ENCODE results near the gene VSTM4. TPM values are rescaled to one million over a fixed set of nuclear protein-coding genes. Genes with fewer than 3 reads are reported as not detected.

Gene VSTM4
- total RNA-seq, 1 experiment from 2014 or later, result not detected

- Mint-ChIP-seq H3K4me1 (ENCODE audit: low read depth, unreplicated experiment) (no peaks in the 10 kb centered on the region), H3K36me3 (ENCODE audit: insufficient read depth, unreplicated experiment) (no peaks in the 10 kb centered on the region), H3K27me3 (ENCODE audit: insufficient read depth, unreplicated experiment) (peaks cover 40% of the 10 kb centered on the region), H3K9me3 (ENCODE audit: unreplicated experiment) (peaks cover 7% of the 10 kb centered on the region), H3K4me3 (ENCODE audit: unreplicated experiment) (no peak overlapping the region), H3K27ac (ENCODE audit: unreplicated experiment) (no peak overlapping the region)
- CTCF ChIA-PET, result no interaction called here
- no peaks in the 10 kb centered on the region for H3K9me3 ChIP-seq
- no peaks in the 10 kb centered on the region for H3K36me3 ChIP-seq (ENCODE audit: control insufficient read depth, insufficient read depth, low read length)
- no peak for TF ChIP-seq CTCF (IDR thresholded peaks at IDR 0.05; ENCODE audit: insufficient read depth in 1 of 2, low read depth in 1 of 2, low read length in 1 of 2, severe bottlenecking in 1 of 2, unreplicated experiment in 1 of 2)
- intact Hi-C loops (cut with micrococcal nuclease; ENCODE audit: unreplicated experiment), result no loop called here
- no peak for DNase-seq
- no peak overlapping the region for H3K4me3 ChIP-seq (ENCODE audit: low read depth, low read length)
- BruUV-seq (replicated peaks), result no TSS peak
- peaks cover 1% of the 10 kb centered on the region; the same call in 1 of the 2 replicates for H3K27me3 ChIP-seq (replicated peaks; ENCODE audit: control insufficient read depth, insufficient read depth, low read length)
- H3K4me1 ChIP-seq, result no peaks in the 10 kb centered on the region
- POLR2A ChIA-PET, result no interaction called here
Measured at GRCh38 chr10:49096890-49097445, 18.4 kb downstream of the VSTM4 start.

DNA sequence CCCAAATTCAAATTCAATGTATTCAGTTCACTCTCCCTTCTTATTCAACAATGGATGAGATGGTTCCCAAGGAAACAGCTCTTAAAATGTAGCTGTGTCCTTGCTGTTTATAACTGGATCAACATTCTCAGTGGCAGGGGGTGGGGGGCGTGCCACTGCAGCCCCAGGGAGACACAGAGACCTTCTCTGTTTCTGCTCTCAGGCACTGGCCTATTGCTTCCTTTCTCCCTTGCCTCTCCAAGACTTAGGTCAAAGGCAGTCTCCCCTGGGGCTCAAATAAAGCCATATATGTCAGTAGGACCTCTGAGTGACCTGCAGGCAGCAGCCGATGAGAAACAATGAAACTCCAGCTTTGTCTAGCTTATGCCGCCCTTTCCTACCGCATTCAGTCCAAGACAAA lies 20.7 kb downstream of the VSTM4 start:
- no peak overlapping the region for H3K27ac Mint-ChIP-seq (ENCODE audit: unreplicated experiment)
- BruUV-seq (replicated peaks), result no TSS peak
- peaks cover 43% of the 10 kb centered on the region for H3K27me3 Mint-ChIP-seq (ENCODE audit: insufficient read depth, unreplicated experiment)
- H3K4me3 Mint-ChIP-seq (ENCODE audit: unreplicated experiment), result no peak overlapping the region
- no peak for DNase-seq
- H3K4me1 ChIP-seq, result no peaks in the 10 kb centered on the region
- H3K27me3 ChIP-seq (replicated peaks; ENCODE audit: control insufficient read depth, insufficient read depth, low read length), result peaks cover 1% of the 10 kb centered on the region; the same call in 1 of the 2 replicates
- no peak overlapping the region for H3K4me3 ChIP-seq (ENCODE audit: low read depth, low read length)
- POLR2A ChIA-PET, result no interaction called here
- H3K9me3 ChIP-seq, result no peaks in the 10 kb centered on the region
- H3K36me3 ChIP-seq (ENCODE audit: control insufficient read depth, insufficient read depth, low read length), result no peaks in the 10 kb centered on the region
- CTCF ChIA-PET, result no interaction called here
- H3K36me3 Mint-ChIP-seq (ENCODE audit: insufficient read depth, unreplicated experiment), result no peaks in the 10 kb centered on the region
- H3K4me1 Mint-ChIP-seq (ENCODE audit: low read depth, unreplicated experiment), result no peaks in the 10 kb centered on the region
- TF ChIP-seq CTCF (IDR thresholded peaks at IDR 0.05; ENCODE audit: insufficient read depth in 1 of 2, low read depth in 1 of 2, low read length in 1 of 2, severe bottlenecking in 1 of 2, unreplicated experiment in 1 of 2), result no peak
- intact Hi-C loops (cut with micrococcal nuclease; ENCODE audit: unreplicated experiment), result no loop called here
- H3K9me3 Mint-ChIP-seq (ENCODE audit: unreplicated experiment), result peaks cover 7% of the 10 kb centered on the region

GRCh38 chr10:49093922-49094321 lies 21.4 kb downstream of the VSTM4 start:
- H3K4me3 Mint-ChIP-seq (ENCODE audit: unreplicated experiment), result no peak overlapping the region
- H3K27ac Mint-ChIP-seq (ENCODE audit: unreplicated experiment), result no peak overlapping the region
- ChIA-PET POLR2A (no interaction called here), CTCF (interaction anchor here (0.6 kb wide), 1 partner anchor 146 kb away, joined by 3 read pairs; no protein-coding TSS in a partner anchor)
- no peaks in the 10 kb centered on the region for H3K36me3 Mint-ChIP-seq (ENCODE audit: insufficient read depth, unreplicated experiment)
- Histone ChIP-seq H3K4me1 (no peaks in the 10 kb centered on the region), H3K27me3 (replicated peaks; ENCODE audit: control insufficient read depth, insufficient read depth, low read length) (peaks cover 1% of the 10 kb centered on the region; the same call in 1 of the 2 replicates), H3K36me3 (ENCODE audit: control insufficient read depth, insufficient read depth, low read length) (no peaks in the 10 kb centered on the region), H3K4me3 (ENCODE audit: low read depth, low read length) (no peak overlapping the region), H3K9me3 (no peaks in the 10 kb centered on the region)
- H3K4me1 Mint-ChIP-seq (ENCODE audit: low read depth, unreplicated experiment), result no peaks in the 10 kb centered on the region
- peaks cover 7% of the 10 kb centered on the region for H3K9me3 Mint-ChIP-seq (ENCODE audit: unreplicated experiment)
- no TSS peak for BruUV-seq (replicated peaks)
- intact Hi-C loops (cut with micrococcal nuclease; ENCODE audit: unreplicated experiment), result no loop called here
- no peak for DNase-seq
- H3K27me3 Mint-ChIP-seq (ENCODE audit: insufficient read depth, unreplicated experiment), result peaks cover 45% of the 10 kb centered on the region
- no peak for TF ChIP-seq CTCF (IDR thresholded peaks at IDR 0.05; ENCODE audit: insufficient read depth in 1 of 2, low read depth in 1 of 2, low read length in 1 of 2, severe bottlenecking in 1 of 2, unreplicated experiment in 1 of 2)
